ENCODE data around the gene CGGBP1.
A peak's percentile ranks its signal among the peaks of the same experiment; 100 is the strongest.

CGGBP1 gene

GRCh38 chr3:88058581-88059379, at the start of gene CGGBP1, which contains the start of gene ZNF654:
CGGBP1 (minus strand) TSS chr3:88059005; CDS start chr3:88055976, 3,029 bp downstream.
ZNF654 (plus strand) TSS chr3:88059255; CDS start chr3:88059320, 65 bp downstream.
- peak; percentile 97 to 99 (median 98) for DNase-seq (ENCODE audit: low read depth in 4 of 4, low spot score in 1 of 4)

- no peak for DNase-seq (ENCODE audit: low read depth in 4 of 4, low spot score in 1 of 4)
These were observed 46.5 kb upstream of the CGGBP1 start for GRCh38 chr3:88105325-88105724.

GRCh38 chr3:88101142-88101541, 42.3 kb upstream of the CGGBP1 start:
- DNase-seq (ENCODE audit: low read depth in 4 of 4, low spot score in 1 of 4), result no peak

- no peak for DNase-seq (ENCODE audit: low read depth in 4 of 4, low spot score in 1 of 4)
These were observed 34.5 kb upstream of the CGGBP1 start for GRCh38 chr3:88093266-88093665.

- no peak for DNase-seq (ENCODE audit: low read depth in 4 of 4, low spot score in 1 of 4)
These were observed 33.5 kb upstream of the CGGBP1 start for GRCh38 chr3:88092270-88092669.

GRCh38 chr3:88090681-88091080, 31.9 kb upstream of the CGGBP1 start:
- no peak for DNase-seq (ENCODE audit: low read depth in 4 of 4, low spot score in 1 of 4)

- DNase-seq (ENCODE audit: low read depth in 4 of 4, low spot score in 1 of 4), result no peak
These were observed 25.3 kb upstream of the CGGBP1 start for GRCh38 chr3:88084097-88084501.

GRCh38 chr3:88082854-88083253, 24.0 kb upstream of the CGGBP1 start:
- no peak for DNase-seq (ENCODE audit: low read depth in 4 of 4, low spot score in 1 of 4)

- DNase-seq (ENCODE audit: low read depth in 4 of 4, low spot score in 1 of 4), result no peak
These were observed 20.1 kb upstream of the CGGBP1 start for GRCh38 chr3:88078932-88079331.

GRCh38 chr3:88076712-88077111, 17.9 kb upstream of the CGGBP1 start:
- DNase-seq (ENCODE audit: low read depth in 4 of 4, low spot score in 1 of 4), result no peak

- DNase-seq (ENCODE audit: low read depth in 4 of 4, low spot score in 1 of 4), result no peak
These were observed 16.7 kb upstream of the CGGBP1 start for GRCh38 chr3:88075497-88075896.

GRCh38 chr3:88075072-88075471, 16.3 kb upstream of the CGGBP1 start:
- no peak for DNase-seq (ENCODE audit: low read depth in 4 of 4, low spot score in 1 of 4)

- DNase-seq (ENCODE audit: low read depth in 4 of 4, low spot score in 1 of 4), result no peak
These were observed 2.9 kb upstream of the CGGBP1 start for GRCh38 chr3:88061746-88062145.

- no peak for DNase-seq (ENCODE audit: low read depth in 4 of 4, low spot score in 1 of 4)
These were observed 770 bp upstream of the CGGBP1 start for GRCh38 chr3:88059380-88060170.

GRCh38 chr3:88058306-88058580, 562 bp downstream of the CGGBP1 start:
- no peak for DNase-seq (ENCODE audit: low read depth in 4 of 4, low spot score in 1 of 4)

GRCh38 chr3:88057630-88058305, 1.0 kb downstream of the CGGBP1 start:
- no peak for DNase-seq (ENCODE audit: low read depth in 4 of 4, low spot score in 1 of 4)

- no peak for DNase-seq (ENCODE audit: low read depth in 4 of 4, low spot score in 1 of 4)
These were observed 12.0 kb downstream of the CGGBP1 start for GRCh38 chr3:88046766-88047165.

- no peak for DNase-seq (ENCODE audit: low read depth in 4 of 4, low spot score in 1 of 4)
These were observed 14.4 kb downstream of the CGGBP1 start for GRCh38 chr3:88044411-88044810.

GRCh38 chr3:88041005-88041404, 17.8 kb downstream of the CGGBP1 start:
- DNase-seq (ENCODE audit: low read depth in 4 of 4, low spot score in 1 of 4), result no peak

- no peak for DNase-seq (ENCODE audit: low read depth in 4 of 4, low spot score in 1 of 4)
These were observed 18.3 kb downstream of the CGGBP1 start for GRCh38 chr3:88040529-88040928.

- DNase-seq (ENCODE audit: low read depth in 4 of 4, low spot score in 1 of 4), result no peak
These were observed 20.2 kb downstream of the CGGBP1 start for GRCh38 chr3:88038566-88038965.

- no peak for DNase-seq (ENCODE audit: low read depth in 4 of 4, low spot score in 1 of 4)
These were observed 22.6 kb downstream of the CGGBP1 start for GRCh38 chr3:88036221-88036620.

Measured in stimulated activated CD4-positive, alpha-beta T cell treated with anti-CD3 and anti-CD28 coated beads, Interleukin-1b, Interleukin-23, amount 100 ng/mL, for 24 hours (primary cell).